Measurements from ENCODE around the gene WFIKKN1. TPM values are rescaled to one million over a fixed set of nuclear protein-coding genes. Genes with fewer than 3 reads are reported as not detected.

Gene WFIKKN1
- total and polyA plus RNA-seq, 2 donors (not counting 1 experiment from before 2014, with no cell fraction given): 0.64 to 0.84 TPM

DNA sequence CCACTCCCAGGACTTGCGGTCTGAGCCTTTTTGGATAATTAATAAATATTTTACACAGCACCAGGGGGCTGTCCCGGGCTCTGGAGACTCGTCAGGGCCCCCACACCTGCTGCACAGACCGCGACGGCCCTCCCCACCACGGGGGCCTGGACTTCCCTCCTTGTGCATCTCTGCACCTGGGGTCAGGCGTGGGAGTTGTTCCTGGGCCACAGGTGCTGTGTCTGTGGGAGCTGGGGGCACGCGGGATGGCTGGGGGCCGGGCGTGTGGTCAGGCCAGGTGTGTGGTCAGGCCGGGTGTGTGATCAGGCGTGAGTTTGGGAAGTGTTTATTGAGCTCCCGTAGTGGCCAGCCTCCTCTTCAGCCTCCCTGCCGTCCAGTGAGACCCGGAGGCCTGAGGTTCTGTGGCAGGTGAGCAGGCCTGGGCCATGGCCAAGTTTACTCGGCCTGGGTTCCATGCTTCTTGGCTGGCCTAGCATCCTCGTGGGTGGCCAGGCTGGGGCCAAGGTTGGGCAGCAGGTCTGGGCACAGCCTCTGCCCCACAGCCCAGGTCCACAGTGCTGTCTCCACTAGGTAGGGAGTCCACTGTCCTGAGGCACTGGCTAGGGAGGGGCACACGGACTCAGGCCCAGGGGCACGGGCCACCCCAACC lies 47.5 kb downstream of the WFIKKN1 start:
- Histone ChIP-seq H3K4me2 (replicated peaks; ENCODE audit: low read depth, low read length, poor library complexity, severe bottlenecking) (no peak overlapping the region), H4K20me1 (ENCODE audit: control insufficient read depth, insufficient read depth, low read length, poor library complexity, severe bottlenecking) (peaks cover 27% of the 10 kb centered on the region), H2AFZ (ENCODE audit: insufficient read depth, low read depth, low read length, poor library complexity, severe bottlenecking) (no peak overlapping the region), H3K27ac (ENCODE audit: low read length in 2 of 2) (no peak overlapping the region), H3K36me3 (replicated peaks in 1 of 2; ENCODE audit: control extremely low read depth in 1 of 2, control insufficient read depth in 1 of 2, extremely low read depth in 1 of 2, insufficient read depth in 2 of 2, low read length in 1 of 2) (peaks cover 0 to 17% of the 10 kb centered on the region in 2 experiments), H3K27me3 (replicated peaks in 1 of 4; ENCODE audit: control extremely low read depth in 1 of 4, control insufficient read depth in 3 of 4, insufficient read depth in 4 of 4, low read length in 3 of 4) (peaks cover 0 to 25% (median 11%) of the 10 kb centered on the region in 4 experiments), H3K9ac (ENCODE audit: low read length) (no peak overlapping the region), H3K4me1 (ENCODE audit: control insufficient read depth in 2 of 2, insufficient read depth in 2 of 2, low read length in 2 of 2) (peaks cover 25 to 56% of the 10 kb centered on the region in 2 donors), H3K79me2 (ENCODE audit: control insufficient read depth, insufficient read depth, low read length) (peaks cover 26% of the 10 kb centered on the region), H3K9me3 (ENCODE audit: control extremely low read depth in 1 of 3, control insufficient read depth in 2 of 3, insufficient read depth in 1 of 3, low read length in 2 of 3) (peaks cover 0 to 7% (median 0%) of the 10 kb centered on the region in 3 donors), H3K4me3 (ENCODE audit: control extremely low read depth in 1 of 5, extremely low read depth in 1 of 5, insufficient read depth in 1 of 5, low read depth in 2 of 5, low read length in 4 of 5) (no peak overlapping the region)
- 69% methylated on average over 19 of the region's 21 CpGs for WGBS (ENCODE audit: insufficient coverage)
- TF ChIP-seq, protein P1, sequence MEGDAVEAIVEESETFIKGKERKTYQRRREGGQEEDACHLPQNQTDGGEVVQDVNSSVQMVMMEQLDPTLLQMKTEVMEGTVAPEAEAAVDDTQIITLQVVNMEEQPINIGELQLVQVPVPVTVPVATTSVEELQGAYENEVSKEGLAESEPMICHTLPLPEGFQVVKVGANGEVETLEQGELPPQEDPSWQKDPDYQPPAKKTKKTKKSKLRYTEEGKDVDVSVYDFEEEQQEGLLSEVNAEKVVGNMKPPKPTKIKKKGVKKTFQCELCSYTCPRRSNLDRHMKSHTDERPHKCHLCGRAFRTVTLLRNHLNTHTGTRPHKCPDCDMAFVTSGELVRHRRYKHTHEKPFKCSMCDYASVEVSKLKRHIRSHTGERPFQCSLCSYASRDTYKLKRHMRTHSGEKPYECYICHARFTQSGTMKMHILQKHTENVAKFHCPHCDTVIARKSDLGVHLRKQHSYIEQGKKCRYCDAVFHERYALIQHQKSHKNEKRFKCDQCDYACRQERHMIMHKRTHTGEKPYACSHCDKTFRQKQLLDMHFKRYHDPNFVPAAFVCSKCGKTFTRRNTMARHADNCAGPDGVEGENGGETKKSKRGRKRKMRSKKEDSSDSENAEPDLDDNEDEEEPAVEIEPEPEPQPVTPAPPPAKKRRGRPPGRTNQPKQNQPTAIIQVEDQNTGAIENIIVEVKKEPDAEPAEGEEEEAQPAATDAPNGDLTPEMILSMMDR (IDR thresholded peaks at IDR 0.05): no peak
- TF ChIP-seq EZH2 (IDR thresholded peaks at IDR 0.05; ENCODE audit: borderline replicate concordance, insufficient read depth, low read depth, low read length, poor library complexity, severe bottlenecking): no peak
- Mint-ChIP-seq H3K4me3 (peak overlapping the region; percentile 88), H3K9me3 (ENCODE audit: insufficient read depth) (no peaks in the 10 kb centered on the region), H3K27ac (no peak overlapping the region), H3K27me3 (peaks cover 6% of the 10 kb centered on the region), H3K4me1 (peaks cover 40% of the 10 kb centered on the region)
- DNase-seq: no peak
- CTCF ChIA-PET: no interaction called here
- intact Hi-C loops (cut with micrococcal nuclease): loop anchor here (2.0 to 5.0 kb wide), 2 partner anchors 90 to 999 kb away; partner anchors contain the start of gene JPT2
- ATAC-seq (ENCODE audit: low read depth): no peak
- POLR2A ChIA-PET: no interaction called here

Measured in B cell (primary cell).